ENCODE results near the gene MACROD2.

MACROD2 gene

DNA sequence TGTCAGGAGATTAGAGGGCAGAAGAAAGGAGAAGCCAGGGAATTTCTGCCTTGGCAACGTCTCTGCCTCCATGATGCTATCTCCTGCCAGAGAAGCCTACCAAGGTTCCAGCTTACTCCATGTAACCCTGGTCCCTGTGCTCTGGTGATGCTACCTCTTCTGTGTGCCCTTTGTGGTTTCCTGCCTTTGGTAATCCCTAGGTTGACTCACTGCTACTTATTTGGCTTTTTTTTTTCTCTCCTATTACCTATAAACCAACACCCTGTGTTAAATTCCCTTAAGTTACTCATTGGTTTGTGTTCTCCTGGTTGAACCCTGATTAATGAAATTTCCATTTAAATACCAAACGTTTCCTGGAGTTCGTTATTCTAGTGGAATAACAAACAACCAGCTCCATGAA lies 869.9 kb downstream of the MACROD2 start:
- in situ Hi-C loops (cut with HindIII; ENCODE audit: low pct_ligation_motif_present, low pct_unique_long_range_greater_than_20kb, low sequenced_read_pairs): no loop called here
- DNase-seq: no peak

- in situ Hi-C loops (cut with HindIII; ENCODE audit: low pct_ligation_motif_present, low pct_unique_long_range_greater_than_20kb, low sequenced_read_pairs): no loop called here
- no peak for DNase-seq
These were observed 870.4 kb downstream of the MACROD2 start for GRCh38 chr20:14865731-14866130.

DNA sequence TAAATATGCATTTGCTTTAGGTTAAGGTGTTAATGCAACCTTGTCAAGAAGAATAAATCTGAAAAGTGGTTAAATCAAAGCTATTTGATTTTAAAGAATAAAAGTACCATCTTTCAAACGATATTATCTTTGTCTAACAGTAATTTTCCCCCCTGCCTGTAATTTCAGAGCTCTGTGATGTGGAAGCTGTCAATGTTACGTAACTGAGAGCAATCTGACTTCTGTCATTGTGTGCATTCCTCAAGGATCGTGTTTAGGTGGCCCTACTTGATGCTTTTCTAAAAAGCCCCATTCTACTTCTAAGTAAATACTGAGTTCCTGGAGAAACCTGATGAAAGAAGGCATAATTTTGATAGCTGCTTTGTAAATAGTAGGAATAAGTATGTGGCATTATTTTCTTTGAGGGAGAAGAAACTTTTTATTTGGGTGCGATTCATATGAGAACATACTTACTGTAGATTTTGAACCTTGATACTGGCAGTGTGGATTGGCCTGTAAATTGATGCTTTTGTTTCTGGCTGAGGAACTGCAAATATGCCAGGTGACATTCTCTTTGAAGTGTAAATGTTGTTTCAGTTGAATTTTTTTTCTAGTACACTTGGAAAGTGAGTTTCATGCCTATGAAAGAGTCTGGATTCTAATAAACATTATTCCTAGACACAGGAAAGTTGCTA lies 871.7 kb downstream of the MACROD2 start:
- in situ Hi-C loops (cut with HindIII; ENCODE audit: low pct_ligation_motif_present, low pct_unique_long_range_greater_than_20kb, low sequenced_read_pairs): no loop called here

DNA sequence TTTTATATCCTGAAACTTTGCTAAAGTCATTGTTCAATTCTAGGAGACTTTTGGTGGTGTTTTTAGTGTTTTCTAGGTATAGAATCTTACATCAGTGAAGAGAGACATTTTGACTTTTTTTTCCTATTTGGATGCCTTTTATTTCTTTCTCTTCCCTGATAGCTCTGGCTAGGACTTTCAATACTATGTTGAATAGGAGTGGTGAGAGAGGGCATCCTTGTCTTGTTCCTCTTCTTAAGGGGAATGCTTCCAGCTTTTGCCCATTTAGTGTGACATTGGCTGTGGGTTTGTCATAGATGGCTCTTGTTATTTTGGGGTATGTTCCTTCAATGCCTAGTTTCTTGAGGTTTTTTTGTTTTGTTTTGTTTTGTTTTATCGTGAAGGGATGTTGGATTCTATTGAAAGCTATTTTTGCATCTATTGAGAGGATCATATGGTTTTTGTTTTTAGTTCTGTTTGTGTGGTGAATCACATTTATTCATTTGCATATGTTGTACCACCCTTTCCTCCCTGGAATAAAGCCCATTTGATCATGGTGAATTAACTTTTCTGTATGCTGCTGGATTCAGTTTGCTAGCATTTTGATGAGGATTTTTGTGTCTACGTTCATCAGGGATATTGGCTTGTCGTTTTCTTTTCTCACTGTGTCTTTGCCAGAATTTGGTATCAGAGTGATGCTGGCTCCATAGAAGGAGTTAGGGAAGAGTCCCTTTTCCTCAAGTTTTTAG lies 882.1 kb downstream of the MACROD2 start:
- no peak for DNase-seq
- in situ Hi-C loops (cut with HindIII; ENCODE audit: low pct_ligation_motif_present, low pct_unique_long_range_greater_than_20kb, low sequenced_read_pairs): no loop called here

More for the DNA sequence above, 871.7 kb downstream of the MACROD2 start:
- no peak for DNase-seq

GRCh38 chr20:14878676-14879019 lies 883.3 kb downstream of the MACROD2 start:
- no peak for DNase-seq
- in situ Hi-C loops (cut with HindIII; ENCODE audit: low pct_ligation_motif_present, low pct_unique_long_range_greater_than_20kb, low sequenced_read_pairs): no loop called here

DNA sequence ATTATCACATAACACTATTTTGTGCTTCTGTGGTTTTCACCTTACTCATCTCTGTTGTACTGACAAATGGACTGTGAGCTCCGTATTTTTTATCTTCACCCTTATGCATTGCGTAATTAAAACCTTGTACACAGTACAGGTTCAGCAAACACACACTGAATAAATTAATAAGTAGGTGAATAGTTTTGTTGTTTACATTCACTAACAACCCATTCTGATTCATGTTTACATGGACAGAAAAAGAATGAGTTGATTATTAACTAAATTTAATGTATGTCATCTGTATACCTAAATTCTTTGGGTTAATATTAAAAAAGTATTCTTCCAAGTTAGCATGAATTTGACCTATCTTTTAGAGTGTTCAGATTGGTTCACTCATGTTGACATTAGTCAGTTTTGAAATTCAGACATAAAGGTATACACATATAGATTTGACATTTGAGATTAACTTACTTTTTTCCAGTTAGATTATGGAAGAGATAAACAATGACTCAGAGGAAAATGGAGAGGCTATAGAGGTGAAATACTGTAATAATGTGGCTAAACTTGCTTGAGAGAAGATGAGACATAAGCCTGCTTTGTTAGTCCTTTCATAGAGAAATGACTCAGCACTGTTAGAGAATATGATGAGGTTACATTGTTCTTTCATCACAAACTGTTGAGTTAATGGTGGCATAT lies 883.8 kb downstream of the MACROD2 start:
- no peak for DNase-seq
- in situ Hi-C loops (cut with HindIII; ENCODE audit: low pct_ligation_motif_present, low pct_unique_long_range_greater_than_20kb, low sequenced_read_pairs): no loop called here

GRCh38 chr20:14879839-14880238 lies 884.5 kb downstream of the MACROD2 start:
- no peak for DNase-seq
- in situ Hi-C loops (cut with HindIII; ENCODE audit: low pct_ligation_motif_present, low pct_unique_long_range_greater_than_20kb, low sequenced_read_pairs): no loop called here

GRCh38 chr20:14881518-14881917 lies 886.2 kb downstream of the MACROD2 start:
- no peak for DNase-seq
- in situ Hi-C loops (cut with HindIII; ENCODE audit: low pct_ligation_motif_present, low pct_unique_long_range_greater_than_20kb, low sequenced_read_pairs): no loop called here

DNA sequence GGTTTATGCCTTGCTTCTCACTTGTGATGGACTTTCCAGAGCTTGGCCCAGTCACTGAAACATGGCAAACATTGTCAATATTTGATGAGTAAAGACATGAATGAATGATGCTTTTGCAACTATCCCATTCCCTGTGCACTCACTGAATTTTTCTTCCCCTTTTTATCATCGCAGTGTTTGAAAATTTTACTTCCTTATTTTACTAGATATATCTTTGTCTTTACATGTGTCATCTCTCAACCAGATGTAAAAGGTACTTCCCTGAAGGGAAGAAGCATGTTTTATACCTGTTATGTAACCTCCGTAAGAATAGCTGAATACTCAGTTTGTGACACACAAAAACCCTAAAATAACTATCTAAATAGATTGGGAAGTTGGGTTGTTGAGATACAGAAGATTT lies 886.8 kb downstream of the MACROD2 start:
- in situ Hi-C loops (cut with HindIII; ENCODE audit: low pct_ligation_motif_present, low pct_unique_long_range_greater_than_20kb, low sequenced_read_pairs): no loop called here
- DNase-seq: no peak

DNA sequence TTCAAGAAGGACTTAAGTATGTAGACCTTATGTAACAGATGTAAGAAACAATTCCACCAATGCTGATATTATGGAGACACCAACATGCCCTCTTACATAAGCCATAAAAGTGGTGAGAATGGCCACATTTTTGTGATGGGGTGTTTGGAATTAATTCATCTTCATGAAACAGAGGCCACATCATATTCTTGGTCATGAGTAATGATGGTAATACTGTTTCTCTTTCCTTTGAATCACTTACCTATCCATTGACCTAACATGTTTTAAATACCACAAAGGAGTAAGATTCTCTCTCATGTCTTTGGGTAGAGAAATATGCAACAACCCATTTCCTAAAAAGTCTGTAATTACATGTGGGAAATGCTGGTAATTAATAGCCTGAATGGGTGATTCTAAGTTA lies 887.5 kb downstream of the MACROD2 start:
- DNase-seq: no peak
- in situ Hi-C loops (cut with HindIII; ENCODE audit: low pct_ligation_motif_present, low pct_unique_long_range_greater_than_20kb, low sequenced_read_pairs): no loop called here

GRCh38 chr20:14883324-14883723 lies 888.0 kb downstream of the MACROD2 start:
- in situ Hi-C loops (cut with HindIII; ENCODE audit: low pct_ligation_motif_present, low pct_unique_long_range_greater_than_20kb, low sequenced_read_pairs): no loop called here
- DNase-seq: no peak

GRCh38 chr20:14885661-14886060 lies 890.3 kb downstream of the MACROD2 start:
- in situ Hi-C loops (cut with HindIII; ENCODE audit: low pct_ligation_motif_present, low pct_unique_long_range_greater_than_20kb, low sequenced_read_pairs): no loop called here
- no peak for DNase-seq

- in situ Hi-C loops (cut with HindIII; ENCODE audit: low pct_ligation_motif_present, low pct_unique_long_range_greater_than_20kb, low sequenced_read_pairs): no loop called here
- no peak for DNase-seq
These were observed 892.8 kb downstream of the MACROD2 start for GRCh38 chr20:14888134-14888533.

- in situ Hi-C loops (cut with HindIII; ENCODE audit: low pct_ligation_motif_present, low pct_unique_long_range_greater_than_20kb, low sequenced_read_pairs): no loop called here
- DNase-seq: no peak
These were observed 894.4 kb downstream of the MACROD2 start for GRCh38 chr20:14889496-14890255.

DNA sequence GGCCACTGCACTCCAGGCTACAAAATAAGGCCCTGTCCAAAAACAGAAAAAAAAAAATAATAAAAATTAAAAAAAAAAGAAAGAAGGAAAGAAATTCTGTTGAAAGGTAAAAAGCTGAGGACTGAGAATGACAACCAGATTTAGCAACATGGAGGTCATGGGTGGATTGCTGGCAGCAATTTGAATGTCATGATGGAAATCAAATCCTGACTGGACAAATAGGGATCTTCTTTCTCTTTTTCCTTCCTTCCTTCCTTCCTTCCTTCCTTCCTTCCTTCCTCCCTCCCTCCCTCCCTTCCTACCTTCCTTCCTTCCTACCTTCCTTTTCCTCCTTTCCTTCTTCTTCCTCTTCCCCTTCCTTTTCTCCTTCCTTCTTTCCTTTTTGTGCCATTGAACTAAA lies 895.4 kb downstream of the MACROD2 start:
- in situ Hi-C loops (cut with HindIII; ENCODE audit: low pct_ligation_motif_present, low pct_unique_long_range_greater_than_20kb, low sequenced_read_pairs): no loop called here
- no peak for DNase-seq

DNA sequence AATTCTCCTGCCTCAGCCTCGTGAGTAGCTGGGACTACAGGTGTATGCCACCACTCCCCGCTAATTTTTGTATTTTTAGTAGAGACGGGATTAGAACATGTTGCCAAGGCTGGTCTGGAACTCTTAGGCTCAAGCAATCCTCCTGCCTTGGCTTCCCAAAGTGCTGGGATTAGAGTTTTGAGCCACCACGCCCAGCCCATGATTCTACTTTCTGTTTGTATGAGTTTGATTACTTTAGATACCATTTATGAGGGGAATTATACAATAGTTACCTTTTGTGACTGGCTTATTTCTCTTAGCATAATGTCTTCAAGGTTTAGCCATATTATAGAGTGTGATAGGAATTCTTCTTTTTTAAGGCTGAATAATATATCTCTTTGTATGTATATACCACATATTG lies 897.5 kb downstream of the MACROD2 start:
- in situ Hi-C loops (cut with HindIII; ENCODE audit: low pct_ligation_motif_present, low pct_unique_long_range_greater_than_20kb, low sequenced_read_pairs): no loop called here
- no peak for DNase-seq

GRCh38 chr20:14896569-14896968 lies 901.3 kb downstream of the MACROD2 start:
- DNase-seq: no peak
- in situ Hi-C loops (cut with HindIII; ENCODE audit: low pct_ligation_motif_present, low pct_unique_long_range_greater_than_20kb, low sequenced_read_pairs): no loop called here

DNA sequence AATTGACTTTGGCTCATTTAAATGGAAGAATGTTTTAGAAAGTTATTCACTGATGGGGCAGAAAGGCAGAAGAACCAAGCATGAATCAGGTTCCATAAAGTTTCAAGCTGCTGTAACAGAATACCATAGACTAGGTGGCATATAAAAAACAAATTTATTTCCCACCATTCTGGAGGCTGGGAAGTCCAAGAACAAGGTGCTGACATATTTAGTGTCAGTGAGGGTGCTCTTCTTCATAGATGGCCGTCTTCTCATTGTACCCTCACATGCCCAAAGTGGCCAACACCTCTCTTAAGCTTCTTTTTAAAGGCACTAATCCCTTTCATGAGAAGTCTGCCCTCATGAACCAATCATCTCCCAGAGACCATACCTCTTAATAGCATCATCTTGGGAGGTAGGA lies 902.3 kb downstream of the MACROD2 start:
- DNase-seq: no peak
- in situ Hi-C loops (cut with HindIII; ENCODE audit: low pct_ligation_motif_present, low pct_unique_long_range_greater_than_20kb, low sequenced_read_pairs): no loop called here

- in situ Hi-C loops (cut with HindIII; ENCODE audit: low pct_ligation_motif_present, low pct_unique_long_range_greater_than_20kb, low sequenced_read_pairs): no loop called here
- DNase-seq: no peak
These were observed 907.2 kb downstream of the MACROD2 start for GRCh38 chr20:14902432-14903089.

Data from ACHN (cell line).